ENCODE data around the gene HDAC4. TPM values are rescaled to one million over a fixed set of nuclear protein-coding genes. Genes with fewer than 3 reads are reported as not detected.
A peak's percentile ranks its signal among the peaks of the same experiment; 100 is the strongest.

The HDAC4 gene
- total RNA-seq, 4 donors from 2014 or later = 51.4 to 107 (median 70.8) TPM

DNA sequence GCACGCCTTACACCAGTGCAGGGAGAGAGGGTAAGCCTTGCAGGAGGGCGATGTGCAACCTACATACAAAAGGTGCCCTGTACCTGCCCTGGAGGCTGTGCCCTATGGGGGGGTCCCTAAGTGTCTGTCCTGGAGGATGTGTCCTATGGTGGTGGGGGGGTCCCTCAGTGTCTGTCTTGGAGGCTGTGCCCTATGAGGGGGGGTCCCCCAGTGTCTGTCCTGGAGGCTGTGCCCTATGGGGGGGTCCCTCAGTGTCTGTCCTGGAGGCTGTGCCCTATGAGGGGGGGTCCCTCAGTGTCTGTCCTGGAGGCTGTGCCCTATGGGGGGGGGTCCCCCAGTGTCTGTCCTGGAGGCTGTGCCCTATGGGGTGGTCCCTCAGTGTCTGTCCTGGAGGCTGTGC lies 216.6 kb downstream of the HDAC4 start:
- Histone ChIP-seq H3K27ac (no peak overlapping the region), H3K4me3 (no peak overlapping the region), H3K9me3 (peaks cover 5% of the 10 kb centered on the region), H3K4me1 (no peaks in the 10 kb centered on the region), H3K27me3 (no peaks in the 10 kb centered on the region), H3K36me3 (peaks cover 69% of the 10 kb centered on the region)
- WGBS = 100% methylated on average over 2 of the region's 2 CpGs
- peak; percentile 31 to 41 for DNase-seq (ENCODE audit: low spot score in 2 of 2)
- TF ChIP-seq, protein P1, sequence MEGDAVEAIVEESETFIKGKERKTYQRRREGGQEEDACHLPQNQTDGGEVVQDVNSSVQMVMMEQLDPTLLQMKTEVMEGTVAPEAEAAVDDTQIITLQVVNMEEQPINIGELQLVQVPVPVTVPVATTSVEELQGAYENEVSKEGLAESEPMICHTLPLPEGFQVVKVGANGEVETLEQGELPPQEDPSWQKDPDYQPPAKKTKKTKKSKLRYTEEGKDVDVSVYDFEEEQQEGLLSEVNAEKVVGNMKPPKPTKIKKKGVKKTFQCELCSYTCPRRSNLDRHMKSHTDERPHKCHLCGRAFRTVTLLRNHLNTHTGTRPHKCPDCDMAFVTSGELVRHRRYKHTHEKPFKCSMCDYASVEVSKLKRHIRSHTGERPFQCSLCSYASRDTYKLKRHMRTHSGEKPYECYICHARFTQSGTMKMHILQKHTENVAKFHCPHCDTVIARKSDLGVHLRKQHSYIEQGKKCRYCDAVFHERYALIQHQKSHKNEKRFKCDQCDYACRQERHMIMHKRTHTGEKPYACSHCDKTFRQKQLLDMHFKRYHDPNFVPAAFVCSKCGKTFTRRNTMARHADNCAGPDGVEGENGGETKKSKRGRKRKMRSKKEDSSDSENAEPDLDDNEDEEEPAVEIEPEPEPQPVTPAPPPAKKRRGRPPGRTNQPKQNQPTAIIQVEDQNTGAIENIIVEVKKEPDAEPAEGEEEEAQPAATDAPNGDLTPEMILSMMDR (IDR thresholded peaks at IDR 0.05) = no peak
- TF ChIP-seq EP300 (IDR thresholded peaks at IDR 0.05) = no peak
- TF ChIP-seq POLR2A (IDR thresholded peaks at IDR 0.05) = no peak
- TF ChIP-seq POLR2AphosphoS5 (IDR thresholded peaks at IDR 0.05) = no peak

DNA sequence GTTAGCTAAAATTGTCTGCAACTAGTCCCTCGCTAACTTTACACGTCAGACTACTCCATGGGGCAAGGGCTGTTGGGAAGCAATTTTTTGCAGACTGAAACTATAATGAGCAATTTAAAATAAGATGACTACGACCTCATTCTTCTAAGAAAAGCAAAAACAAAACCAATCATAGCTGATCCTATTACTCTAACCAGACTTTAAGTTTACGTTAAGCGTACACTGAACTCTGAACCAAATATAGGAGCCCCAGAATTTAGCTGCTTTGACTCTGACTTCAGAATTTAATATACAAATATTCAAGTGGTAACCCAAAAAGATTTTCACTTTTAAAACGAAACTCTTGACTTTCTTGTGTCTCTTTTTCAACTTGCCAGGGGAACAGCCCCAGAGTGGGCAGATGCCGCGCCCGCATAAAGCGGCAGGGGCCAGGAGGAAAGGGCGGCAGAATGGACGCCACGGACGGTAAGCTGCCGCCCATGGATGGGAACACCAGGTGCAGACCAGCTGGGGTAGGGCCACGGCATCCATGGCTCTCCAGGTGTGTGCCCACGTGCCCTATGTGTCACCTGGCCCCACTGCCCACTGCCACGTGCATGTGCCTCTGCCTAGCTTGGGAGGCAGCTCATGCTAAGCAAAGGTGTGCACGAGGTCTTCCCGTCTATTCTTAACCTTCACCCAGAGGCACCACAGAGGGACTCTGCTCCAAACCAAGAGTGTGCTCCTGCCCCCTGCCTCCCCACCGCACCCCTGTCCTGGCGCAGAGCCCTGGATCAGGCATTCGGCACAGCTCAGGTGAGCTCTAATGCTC lies 217.6 kb downstream of the HDAC4 start:
- peak; percentile 47 to 69 for DNase-seq (ENCODE audit: low spot score in 2 of 2)
- peaks cover 69% of the 10 kb centered on the region for H3K36me3 ChIP-seq
- 94% methylated on average over 23 of the region's 23 CpGs for WGBS

DNA sequence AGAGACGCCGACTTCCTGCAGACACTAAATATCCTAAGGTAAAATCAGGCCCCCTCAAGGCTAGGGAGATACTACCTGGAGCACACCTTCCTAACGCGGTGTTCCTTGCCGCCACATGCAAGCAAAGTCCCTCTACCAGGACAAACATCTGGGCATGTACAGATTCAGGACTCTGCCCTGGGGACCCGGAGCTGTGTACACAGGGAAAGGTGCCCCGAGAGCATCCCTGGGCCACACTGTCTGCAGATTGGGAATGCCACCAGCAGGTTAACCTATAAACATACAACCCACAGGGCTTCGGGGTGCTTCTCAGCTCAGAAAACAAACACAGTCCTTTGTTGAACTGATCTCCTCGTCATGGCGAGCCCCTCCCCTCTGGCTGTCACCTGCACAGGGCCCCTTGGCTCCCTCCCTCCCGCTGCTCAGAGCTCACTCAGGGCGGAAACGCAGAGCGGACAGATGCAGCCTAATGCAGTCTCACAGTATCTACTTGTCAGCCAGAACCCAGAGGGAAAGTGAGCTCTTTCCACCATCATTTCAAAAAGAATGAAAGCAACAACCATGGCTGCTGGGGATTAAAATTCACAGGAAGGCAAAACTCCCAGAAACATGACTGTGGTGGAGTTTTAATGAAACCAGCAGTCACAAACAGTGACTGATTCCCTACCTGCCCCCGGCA lies 218.8 kb downstream of the HDAC4 start:
- Histone ChIP-seq H3K27ac (no peak overlapping the region), H3K4me1 (no peaks in the 10 kb centered on the region), H3K9me3 (no peaks in the 10 kb centered on the region), H3K36me3 (peaks cover 67% of the 10 kb centered on the region), H3K4me3 (no peak overlapping the region), H3K27me3 (no peaks in the 10 kb centered on the region)
- WGBS = 86% methylated on average over 12 of the region's 15 CpGs
- DNase-seq (ENCODE audit: low spot score in 2 of 2) = peak; percentile 48 to 62
- TF ChIP-seq POLR2AphosphoS5 (IDR thresholded peaks at IDR 0.05) (no peak), POLR2A (IDR thresholded peaks at IDR 0.05) (no peak), EP300 (IDR thresholded peaks at IDR 0.05) (no peak)
- TF ChIP-seq, protein P1 (IDR thresholded peaks at IDR 0.05) = no peak

More for the DNA sequence above, 217.6 kb downstream of the HDAC4 start:
- Histone ChIP-seq H3K4me1 (no peaks in the 10 kb centered on the region), H3K9me3 (no peaks in the 10 kb centered on the region), H3K27me3 (no peaks in the 10 kb centered on the region), H3K27ac (no peak overlapping the region), H3K4me3 (no peak overlapping the region)
- TF ChIP-seq, protein P1 (IDR thresholded peaks at IDR 0.05) = no peak
- TF ChIP-seq EP300 (IDR thresholded peaks at IDR 0.05) (no peak), POLR2A (IDR thresholded peaks at IDR 0.05) (no peak), POLR2AphosphoS5 (IDR thresholded peaks at IDR 0.05) (no peak)

DNA sequence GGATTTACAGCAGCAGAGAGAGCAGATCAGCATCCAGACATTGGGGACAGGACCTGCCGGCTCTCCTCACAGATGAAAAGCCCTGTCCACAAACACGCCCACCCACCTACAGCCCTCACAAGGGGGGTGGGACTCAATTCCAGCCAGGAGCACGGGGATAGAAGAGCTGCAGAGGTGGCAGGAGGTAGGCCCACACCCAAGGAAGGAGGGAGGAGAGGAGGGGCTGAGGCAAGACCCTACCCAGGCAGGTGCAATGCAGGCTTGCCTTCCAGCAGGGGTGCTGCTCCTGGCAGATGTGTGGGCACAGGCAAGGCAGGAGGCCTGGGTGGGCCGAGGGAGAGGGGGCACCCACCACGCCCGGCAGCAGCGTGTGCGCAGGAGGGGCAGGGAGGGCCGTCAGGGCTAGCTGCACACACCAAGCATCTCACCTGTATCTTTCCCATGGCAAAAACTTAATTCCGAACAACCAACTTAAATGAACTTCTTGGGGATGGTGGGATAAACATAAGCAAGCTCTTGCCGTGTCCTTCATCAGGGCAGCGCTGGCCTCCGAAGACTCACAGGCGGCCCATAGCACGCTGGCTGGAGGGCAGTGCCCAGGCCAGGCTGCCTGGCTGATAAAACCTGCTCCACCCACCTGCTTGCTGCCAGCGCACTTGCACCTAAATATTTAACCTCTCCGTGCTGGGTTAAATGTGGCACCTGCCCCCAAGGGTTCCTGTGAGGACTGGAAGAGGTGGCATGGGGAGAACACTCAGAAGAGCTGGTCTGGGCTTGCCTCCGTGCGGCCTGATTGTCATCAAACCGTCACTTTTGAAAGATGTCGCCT lies 219.5 kb downstream of the HDAC4 start:
- WGBS = 87% methylated on average over 15 of the region's 21 CpGs
- Histone ChIP-seq H3K36me3 (peaks cover 68% of the 10 kb centered on the region), H3K27me3 (no peaks in the 10 kb centered on the region), H3K9me3 (no peaks in the 10 kb centered on the region), H3K27ac (no peak overlapping the region), H3K4me1 (no peaks in the 10 kb centered on the region), H3K4me3 (no peak overlapping the region)
- TF ChIP-seq POLR2A (IDR thresholded peaks at IDR 0.05) = no peak
- TF ChIP-seq POLR2AphosphoS5 (IDR thresholded peaks at IDR 0.05) = no peak
- no peak for TF ChIP-seq EP300 (IDR thresholded peaks at IDR 0.05)
- TF ChIP-seq, protein P1 (IDR thresholded peaks at IDR 0.05) = no peak
- peak; percentile 24 to 38 for DNase-seq (ENCODE audit: low spot score in 2 of 2)
